Lung microvascular endothelial cell (primary cell): ENCODE data around the gene PRR18. TPM values are rescaled to one million over a fixed set of nuclear protein-coding genes. Genes with fewer than 3 reads are reported as not detected.

ENCODE experiments used
- DNase-seq, 2 donors: peaks; one replicate each; pipeline versions ENCODE4 v3.0.0 to v3.0.0-alpha.2; 2010; ENCODE audit warnings: low read depth in 2 of 2
- total RNA-seq: library from RNA; depleted of rRNA; stranded (reverse); fragments of >200 nt; gene quantifications from 2 replicates; pipeline ENCODE4 v1.2.1, GENCODE V29; 2014

The PRR18 gene
- total RNA-seq, 1 donor from 2014 or later, result not detected

DNA sequence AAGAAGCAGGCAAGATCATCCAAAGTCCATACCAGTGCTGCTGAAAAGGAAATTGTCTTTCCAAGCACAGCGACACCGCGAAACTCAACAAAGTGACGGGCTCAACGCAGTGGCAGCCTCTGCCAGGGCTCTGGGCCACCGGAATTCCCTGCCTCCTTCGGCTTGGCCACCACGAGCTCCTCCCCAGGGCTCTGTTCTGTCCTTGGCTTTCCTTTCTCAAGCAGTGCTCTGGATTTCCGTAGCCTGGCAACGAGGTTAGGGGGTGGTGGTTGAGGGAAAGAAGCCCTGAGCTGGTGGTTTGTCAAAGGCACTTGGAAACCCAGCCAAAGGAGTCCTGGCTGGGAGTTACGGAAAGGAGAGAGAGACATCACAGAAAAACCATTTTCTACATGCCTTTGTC is 31.2 kb downstream of the PRR18 start:
- no peak for DNase-seq

DNA sequence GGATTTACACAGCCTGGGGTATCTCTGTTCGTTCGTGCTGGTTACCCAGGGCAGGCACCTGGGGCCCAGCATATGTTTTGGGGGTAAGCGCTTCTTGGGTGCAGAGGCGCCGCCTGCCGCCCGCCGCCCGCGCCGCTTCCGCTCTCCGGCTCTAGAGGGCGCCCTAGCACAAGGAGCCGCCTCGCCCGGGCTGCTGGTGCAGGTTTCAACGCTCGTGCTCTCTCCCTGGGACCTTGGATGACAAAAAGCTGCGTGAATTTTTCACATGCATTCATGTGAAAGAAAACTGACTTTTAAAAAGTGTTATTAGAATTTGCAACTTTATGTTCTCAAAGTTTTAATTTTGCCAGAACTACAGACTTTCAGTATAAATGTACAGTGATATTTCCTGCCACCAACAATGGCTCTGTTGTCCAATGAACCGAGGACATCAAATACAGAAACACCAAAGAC is 32.5 kb downstream of the PRR18 start:
- DNase-seq, result peak; percentile 57 to 66

DNA sequence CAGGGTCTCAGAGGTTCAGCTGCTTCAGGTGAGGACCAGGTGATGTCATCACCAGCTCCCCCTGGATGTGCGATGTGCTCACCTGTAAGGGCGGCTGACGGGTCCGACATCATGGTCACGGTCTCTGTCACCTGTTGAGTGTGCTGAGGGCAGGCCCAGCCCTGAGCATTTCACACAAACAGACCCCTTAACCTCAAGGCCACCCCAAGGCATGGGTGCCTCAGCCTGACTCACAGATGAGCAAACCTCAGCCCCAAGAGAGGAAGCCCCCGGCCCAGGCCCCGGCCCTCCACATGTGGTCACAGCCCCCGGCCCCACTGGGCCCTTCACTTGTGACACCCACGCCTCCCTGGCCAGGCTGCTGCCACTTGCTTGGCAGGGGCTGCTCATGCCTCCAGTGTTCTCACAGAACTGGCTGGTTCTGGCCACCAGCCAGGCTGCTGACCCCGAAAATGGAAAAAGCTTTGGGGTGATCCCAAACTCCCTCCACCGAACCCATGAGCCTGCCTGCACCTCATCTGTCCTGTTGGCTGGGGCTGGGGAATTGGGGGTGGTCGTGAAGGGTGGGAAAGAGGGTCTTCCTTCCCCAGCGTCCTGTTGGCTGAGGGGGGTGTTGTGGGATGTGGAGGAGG is 33.3 kb downstream of the PRR18 start:
- DNase-seq, result no peak

DNA sequence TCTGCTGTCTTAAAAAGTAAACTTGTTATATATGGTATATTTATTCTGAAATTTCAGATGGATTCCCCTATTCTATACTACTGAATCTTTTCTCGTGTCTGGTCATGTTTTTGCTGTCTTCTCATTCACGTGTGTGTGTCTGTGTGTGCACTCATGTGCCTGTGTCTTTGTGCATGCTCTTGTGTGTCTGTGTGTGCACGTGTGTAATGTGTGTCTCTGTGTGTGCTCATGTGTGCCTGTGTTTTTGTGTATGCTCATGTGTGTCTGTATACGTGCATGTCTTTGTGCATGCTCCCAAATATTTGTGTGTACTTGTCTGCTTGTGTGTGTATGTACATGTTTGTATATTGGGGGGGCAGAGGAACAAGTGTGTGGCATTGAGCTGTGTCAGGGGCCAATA is 34.0 kb downstream of the PRR18 start:
- no peak for DNase-seq

DNA sequence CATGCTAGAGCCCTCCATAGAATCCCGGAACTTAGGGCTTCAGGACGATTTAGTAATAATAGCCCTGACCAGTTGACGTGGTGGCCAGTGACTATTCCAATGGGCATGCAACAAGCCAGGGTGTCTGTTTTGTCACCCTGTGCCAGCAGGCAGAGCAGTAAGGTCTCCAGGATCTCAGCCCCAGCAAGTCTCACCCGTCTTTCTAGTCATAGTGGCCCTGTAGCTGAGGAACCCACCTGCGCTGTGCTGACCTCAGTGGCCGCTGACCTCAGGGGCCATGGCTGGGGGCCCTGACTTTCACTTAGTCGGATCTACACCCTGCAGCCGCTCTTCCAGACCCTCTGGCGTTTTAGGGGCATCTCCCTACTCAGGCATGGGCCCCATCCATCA is 36.8 kb downstream of the PRR18 start:
- DNase-seq, result no peak

- DNase-seq, result no peak
These were observed 37.4 kb downstream of the PRR18 start for GRCh38 chr6:166270706-166271375.

- no peak for DNase-seq
These were observed 38.7 kb downstream of the PRR18 start for GRCh38 chr6:166269301-166270039.

GRCh38 chr6:166268431-166268830 is 39.8 kb downstream of the PRR18 start:
- DNase-seq, result no peak

DNA sequence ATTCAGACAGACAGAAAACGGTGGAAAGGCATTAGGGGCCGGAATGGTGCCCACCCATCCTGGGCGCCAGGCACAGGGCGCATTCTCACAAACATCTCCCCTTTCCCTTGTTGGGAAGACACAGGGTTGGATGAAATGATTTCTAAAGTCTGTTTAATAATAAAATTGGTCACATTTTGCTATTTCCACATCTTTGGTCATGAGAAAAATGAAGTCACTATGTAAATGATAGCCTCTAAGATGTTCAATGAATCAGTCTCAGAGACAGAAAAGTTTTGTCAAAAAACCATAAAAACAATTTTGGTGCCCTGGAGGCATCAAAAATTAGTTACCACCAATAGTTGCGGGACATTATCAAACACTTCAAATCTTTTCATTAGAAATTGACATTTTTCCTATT is 40.7 kb downstream of the PRR18 start:
- DNase-seq, result no peak

DNA sequence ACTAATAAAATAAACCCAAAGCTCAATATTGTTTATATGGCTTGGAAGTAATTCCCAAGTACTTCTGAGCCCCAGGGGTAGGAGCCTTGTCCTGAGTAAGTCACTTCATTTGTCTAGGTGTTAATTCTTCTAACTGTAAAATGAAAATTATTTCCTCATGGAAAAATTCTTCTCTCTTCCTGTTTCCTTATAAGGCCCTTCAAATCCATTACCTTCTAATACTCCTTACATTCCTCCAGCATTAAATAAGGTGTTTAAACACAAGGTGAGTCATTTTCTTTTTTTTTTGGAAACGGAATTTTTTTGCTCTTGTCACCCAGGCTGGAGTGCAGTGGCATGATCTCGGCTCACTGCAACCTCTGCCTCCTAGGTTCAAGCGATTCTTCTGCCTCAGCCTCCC is 41.9 kb downstream of the PRR18 start:
- no peak for DNase-seq

DNA sequence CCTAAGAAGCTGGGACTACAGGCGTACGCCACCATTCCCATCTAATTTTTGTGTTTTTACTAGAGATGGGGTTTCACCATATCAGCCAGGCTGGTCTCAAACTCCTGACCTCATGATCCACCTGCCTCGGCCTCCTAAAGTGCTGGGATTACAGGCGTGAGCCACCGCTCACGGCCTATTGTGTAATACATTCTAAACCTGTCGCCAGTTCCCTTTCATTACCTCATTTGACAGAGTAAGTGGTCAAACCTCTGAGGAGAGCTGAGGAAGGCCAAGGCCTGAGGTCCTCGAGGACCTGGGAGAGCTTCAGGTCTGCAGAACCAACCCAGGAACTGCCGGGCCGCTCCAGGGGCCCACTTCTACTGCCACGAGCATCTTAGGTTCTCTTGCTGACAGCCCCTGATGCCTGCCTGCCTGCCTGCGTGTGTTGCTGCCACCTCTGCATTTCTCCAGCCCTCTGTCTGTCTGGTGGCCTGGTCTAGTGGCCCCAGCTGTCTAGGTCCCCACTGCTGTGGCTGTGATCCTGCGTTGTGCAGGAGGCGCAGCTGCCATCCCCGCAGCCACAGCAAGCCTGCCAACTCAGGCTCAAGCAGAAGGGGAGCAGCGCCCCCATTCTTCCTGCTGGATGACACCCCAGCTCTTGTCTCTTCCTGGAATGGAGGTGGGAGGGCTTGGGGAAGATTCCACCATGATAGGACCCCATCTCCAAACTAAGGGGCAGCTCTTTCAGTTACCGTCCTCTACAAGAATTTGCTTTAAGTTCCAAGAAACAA is 45.3 kb downstream of the PRR18 start:
- no peak for DNase-seq

DNA sequence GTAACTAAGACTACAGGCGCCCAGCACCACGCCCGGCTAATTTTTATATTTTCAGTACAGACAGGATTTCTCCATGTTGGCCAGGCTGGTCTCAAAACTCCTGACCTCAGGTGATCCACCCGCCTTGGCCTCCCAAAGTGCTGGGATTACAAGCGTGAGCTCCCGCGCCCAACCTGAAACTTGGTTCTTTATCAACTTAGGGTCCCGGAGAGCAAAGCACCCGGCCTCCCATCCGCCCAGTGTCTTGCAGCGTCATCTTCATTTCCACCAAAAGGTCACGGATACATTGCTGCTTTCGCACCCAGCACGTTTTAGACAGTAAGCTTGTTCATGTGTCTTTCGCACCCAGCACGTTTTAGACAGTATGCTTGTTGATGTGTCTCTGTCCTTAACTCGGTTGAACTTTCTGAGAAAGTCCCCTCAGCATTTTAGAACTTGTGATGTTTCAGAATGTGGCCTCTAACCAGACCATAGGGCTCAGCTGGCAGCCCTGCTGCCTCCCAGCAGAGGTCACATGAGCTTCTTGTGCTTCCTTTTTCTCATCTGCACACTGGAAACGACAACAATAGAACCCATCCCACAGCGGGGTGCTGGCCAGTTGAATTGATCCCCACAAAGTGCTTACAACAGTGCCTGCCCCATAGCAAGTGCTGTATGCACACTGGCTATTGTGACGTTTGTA is 48.8 kb downstream of the PRR18 start:
- DNase-seq, result no peak

DNA sequence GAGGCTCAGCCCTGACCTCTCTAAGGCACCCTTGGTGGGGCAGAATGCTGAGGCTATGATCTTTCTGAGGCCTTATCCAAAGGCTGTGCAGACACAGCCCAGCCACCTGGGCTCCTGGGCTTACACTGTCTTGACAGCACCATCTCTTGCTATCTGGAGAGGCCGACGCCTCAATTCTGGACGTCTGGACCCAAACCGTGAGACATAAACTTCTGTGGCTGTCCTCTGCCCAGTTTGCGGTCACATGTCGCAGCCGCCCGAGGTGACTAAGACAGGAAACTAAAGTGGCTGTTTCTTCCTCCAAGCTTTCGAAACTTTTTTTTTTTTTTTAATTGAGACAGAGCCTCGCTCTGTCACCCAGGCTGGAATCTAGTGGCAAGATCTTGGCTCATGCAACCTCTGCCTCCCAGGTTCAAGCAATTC is 49.3 kb downstream of the PRR18 start:
- DNase-seq, result peak in 1 of 2 donors; percentile 6

GRCh38 chr6:166257911-166258318 is 50.3 kb downstream of the PRR18 start:
- DNase-seq, result no peak

Other genes with a start within 250 kb of the PRR18 start
- gene TBXT, start 140.5 kb downstream of the PRR18 start, total RNA-seq, result not detected in 2 replicates
- 19.2 and 19.8 TPM in 2 replicates for gene SFT2D1, start 34.2 kb upstream of the PRR18 start, total RNA-seq
- gene MPC1, start 74.5 kb upstream of the PRR18 start, total RNA-seq, result 15.3 and 18.1 TPM in 2 replicates